ENCODE data around the gene SEPTIN3. TPM values are rescaled to one million over a fixed set of nuclear protein-coding genes. Genes with fewer than 3 reads are reported as not detected.

The SEPTIN3 gene
- total RNA-seq, 1 donor from 2014 or later: 24.4 TPM

- Mint-ChIP-seq H3K9me3 (ENCODE audit: low read depth) (no peaks in the 10 kb centered on the region), H3K27ac (no peak overlapping the region), H3K36me3 (ENCODE audit: insufficient read depth) (no peaks in the 10 kb centered on the region), H3K27me3 (no peaks in the 10 kb centered on the region), H3K4me3 (ENCODE audit: low read depth) (no peak overlapping the region), H3K4me1 (ENCODE audit: low read depth) (peaks cover 2% of the 10 kb centered on the region)
- DNase-seq (ENCODE audit: low spot score, unreplicated experiment): no peak
- no peak for TF ChIP-seq CTCF (IDR thresholded peaks at IDR 0.05; ENCODE audit: unreplicated experiment)
These were observed 33.7 kb upstream of the SEPTIN3 start for GRCh38 chr22:41935509-41935908.

GRCh38 chr22:41936894-41937169 lies 32.4 kb upstream of the SEPTIN3 start:
- Mint-ChIP-seq H3K27ac (no peak overlapping the region), H3K4me3 (ENCODE audit: low read depth) (no peak overlapping the region), H3K9me3 (ENCODE audit: low read depth) (no peaks in the 10 kb centered on the region), H3K4me1 (ENCODE audit: low read depth) (peaks cover 2% of the 10 kb centered on the region), H3K36me3 (ENCODE audit: insufficient read depth) (no peaks in the 10 kb centered on the region), H3K27me3 (no peaks in the 10 kb centered on the region)
- TF ChIP-seq CTCF (IDR thresholded peaks at IDR 0.05; ENCODE audit: unreplicated experiment): no peak
- DNase-seq (ENCODE audit: low spot score, unreplicated experiment): no peak

- no peak for DNase-seq (ENCODE audit: low spot score, unreplicated experiment)
- no peak for TF ChIP-seq CTCF (IDR thresholded peaks at IDR 0.05; ENCODE audit: unreplicated experiment)
- Mint-ChIP-seq H3K4me1 (ENCODE audit: low read depth) (peaks cover 2% of the 10 kb centered on the region), H3K27ac (peak overlapping the region; percentile 80), H3K4me3 (ENCODE audit: low read depth) (no peak overlapping the region), H3K9me3 (ENCODE audit: low read depth) (no peaks in the 10 kb centered on the region), H3K27me3 (no peaks in the 10 kb centered on the region), H3K36me3 (ENCODE audit: insufficient read depth) (peaks cover 2% of the 10 kb centered on the region)
These were observed 29.0 kb upstream of the SEPTIN3 start for GRCh38 chr22:41939981-41940831.

- Mint-ChIP-seq H3K27me3 (no peaks in the 10 kb centered on the region), H3K36me3 (ENCODE audit: insufficient read depth) (peaks cover 3% of the 10 kb centered on the region), H3K9me3 (ENCODE audit: low read depth) (no peaks in the 10 kb centered on the region), H3K4me1 (ENCODE audit: low read depth) (peaks cover 7% of the 10 kb centered on the region), H3K4me3 (ENCODE audit: low read depth) (no peak overlapping the region), H3K27ac (no peak overlapping the region)
- peak; percentile 86 for TF ChIP-seq CTCF (IDR thresholded peaks at IDR 0.05; ENCODE audit: unreplicated experiment)
- DNase-seq (ENCODE audit: low spot score, unreplicated experiment): peak; percentile 76
These were observed 28.1 kb upstream of the SEPTIN3 start for GRCh38 chr22:41940832-41941765.

- Mint-ChIP-seq H3K4me3 (ENCODE audit: low read depth) (peak overlapping the region; percentile 5), H3K9me3 (ENCODE audit: low read depth) (no peaks in the 10 kb centered on the region), H3K27me3 (no peaks in the 10 kb centered on the region), H3K36me3 (ENCODE audit: insufficient read depth) (peaks cover 3% of the 10 kb centered on the region), H3K4me1 (ENCODE audit: low read depth) (peaks cover 12% of the 10 kb centered on the region), H3K27ac (no peak overlapping the region)
- DNase-seq (ENCODE audit: low spot score, unreplicated experiment): no peak
- no peak for TF ChIP-seq CTCF (IDR thresholded peaks at IDR 0.05; ENCODE audit: unreplicated experiment)
These were observed 25.5 kb upstream of the SEPTIN3 start for GRCh38 chr22:41943661-41944209.
